Activated CD4-positive, alpha-beta T cell treated with anti-CD3 and anti-CD28 coated beads for 1 hour (primary cell): ENCODE measurements around the gene ASRGL1.
"Not testable (repeated sequence)": the region's sequence is repeated elsewhere in the genome, so short reads cannot be mapped to it uniquely, and the experiment has no call there.

ENCODE experiments used
- DNase-seq: peaks from one replicate; pipeline ENCODE4 v3.0.0-alpha.2; 2020

The ASRGL1 gene

DNA sequence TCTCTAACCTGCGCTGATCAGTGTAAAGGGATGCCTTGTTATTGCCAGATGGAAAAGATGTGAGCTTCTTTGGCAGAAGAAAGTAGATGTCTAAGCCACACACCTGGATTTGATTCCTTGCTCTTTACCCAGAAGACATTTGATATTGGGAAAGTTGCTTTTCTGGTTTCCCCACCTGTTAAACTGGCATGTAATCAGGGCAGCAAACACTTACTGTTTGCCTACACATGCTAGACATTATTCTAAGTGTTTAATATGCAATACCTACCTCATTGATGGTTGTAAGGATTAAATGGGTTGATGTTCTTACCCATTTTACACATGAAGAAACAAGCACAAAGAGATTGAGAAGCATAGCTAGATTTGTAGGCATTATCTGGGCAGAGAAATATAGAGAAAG is 16.6 kb downstream of the ASRGL1 start:
- DNase-seq: no peak

DNA sequence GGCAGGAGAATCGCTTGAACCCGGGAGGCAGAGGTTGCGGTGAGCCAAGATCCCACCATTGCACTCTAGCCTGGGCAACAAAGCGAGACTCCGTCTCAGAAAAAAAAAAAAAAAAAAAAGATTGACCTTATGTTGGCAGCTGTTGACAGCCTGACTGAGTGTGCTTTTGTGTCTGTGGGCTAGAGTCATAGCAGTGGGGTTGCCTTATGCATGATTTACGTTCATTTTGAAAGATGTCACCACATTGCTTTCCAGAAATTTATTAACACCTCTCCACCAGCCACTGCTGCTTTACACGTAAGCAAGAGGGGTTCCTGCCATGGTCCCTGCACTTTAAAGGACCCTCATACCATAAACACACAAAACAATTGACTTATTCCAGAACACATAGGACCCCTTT is 21.0 kb downstream of the ASRGL1 start:
- no peak for DNase-seq

GRCh38 chr11:62359475-62359874 is 22.2 kb downstream of the ASRGL1 start:
- DNase-seq: no peak

DNA sequence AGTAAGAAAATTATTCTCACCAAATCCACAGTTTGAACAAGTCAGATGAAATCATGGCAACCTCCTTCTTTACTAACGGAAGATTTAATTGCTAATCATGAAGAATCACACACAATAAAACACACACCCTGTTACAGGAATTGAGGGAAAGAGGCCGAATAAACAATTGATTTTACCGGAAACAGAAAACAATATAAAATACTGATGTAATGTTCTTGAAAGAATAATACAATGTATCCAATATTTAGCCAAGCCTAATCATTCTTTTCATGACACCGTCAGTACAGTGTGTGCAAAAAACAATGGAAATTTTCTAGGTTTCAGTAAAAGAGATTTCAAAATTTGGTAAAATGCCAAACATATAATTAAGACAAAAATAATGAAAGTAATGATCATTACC is 23.4 kb downstream of the ASRGL1 start:
- no peak for DNase-seq

DNA sequence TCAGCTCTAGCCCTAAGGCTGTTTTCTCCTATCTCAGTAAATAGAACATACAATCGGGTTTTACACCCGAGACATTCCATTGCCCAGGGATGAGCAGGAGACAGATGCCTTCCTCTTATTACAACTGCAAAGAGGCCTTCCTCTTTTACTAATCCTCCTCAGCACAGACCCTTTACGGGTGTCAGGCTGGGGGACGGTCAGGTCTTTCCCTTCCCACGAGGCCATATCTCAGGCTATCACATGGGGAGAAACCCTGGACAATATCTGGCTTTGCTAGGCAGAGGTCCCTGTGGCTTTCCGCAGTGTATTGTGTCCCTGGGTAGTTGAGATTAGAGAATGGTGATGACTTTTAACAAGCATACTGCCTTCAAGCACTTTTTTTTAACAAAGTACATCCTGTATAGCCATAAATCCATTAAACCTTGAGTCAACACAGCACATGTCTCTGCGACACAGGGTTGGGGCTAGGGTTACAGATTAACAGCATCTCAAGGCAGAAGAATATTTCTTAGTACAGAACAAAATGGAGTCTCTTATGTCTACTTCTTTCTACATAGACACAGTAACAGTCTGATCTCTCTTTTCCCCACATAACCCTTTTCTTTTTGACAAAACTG is 31.7 kb downstream of the ASRGL1 start:
- DNase-seq: not testable (repeated sequence)

DNA sequence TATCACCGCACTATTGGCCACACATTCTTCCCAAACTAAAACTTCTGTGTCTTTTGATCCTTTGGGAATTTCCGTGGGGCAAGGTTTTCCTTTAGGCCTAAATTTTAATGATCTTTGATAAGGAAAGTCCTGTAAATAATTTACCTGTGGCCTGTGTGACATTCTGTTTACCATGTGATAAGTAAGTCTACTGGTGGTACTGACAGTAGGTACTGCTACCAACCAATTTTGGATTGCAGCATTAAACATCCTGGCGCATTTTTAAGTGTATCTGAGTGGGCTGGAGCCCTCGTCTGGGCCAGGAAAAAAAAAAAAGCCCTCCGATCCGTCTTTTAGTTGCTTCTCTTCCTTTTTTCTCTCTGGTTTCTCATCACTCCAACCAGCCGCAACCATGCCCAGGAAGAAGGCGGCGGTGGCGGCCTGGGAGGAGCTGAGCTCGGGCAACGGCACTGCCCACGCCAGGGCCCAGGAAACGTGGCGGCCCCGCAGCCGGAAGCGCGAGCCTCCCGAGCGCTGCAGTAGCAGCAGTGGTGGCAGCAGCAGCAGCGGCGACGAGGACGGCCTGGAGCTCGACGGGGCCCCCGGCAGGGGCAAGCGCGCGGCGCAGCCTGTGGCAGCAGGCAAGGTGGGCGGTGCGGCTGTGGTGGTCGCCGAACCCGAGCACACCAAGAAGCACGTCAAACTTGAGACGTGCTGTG is 33.6 kb downstream of the ASRGL1 start:
- DNase-seq: no peak

- DNase-seq: no peak
These were observed 35.6 kb downstream of the ASRGL1 start for GRCh38 chr11:62372871-62373270.

GRCh38 chr11:62373464-62374119 is 36.3 kb downstream of the ASRGL1 start:
- DNase-seq: no peak

DNA sequence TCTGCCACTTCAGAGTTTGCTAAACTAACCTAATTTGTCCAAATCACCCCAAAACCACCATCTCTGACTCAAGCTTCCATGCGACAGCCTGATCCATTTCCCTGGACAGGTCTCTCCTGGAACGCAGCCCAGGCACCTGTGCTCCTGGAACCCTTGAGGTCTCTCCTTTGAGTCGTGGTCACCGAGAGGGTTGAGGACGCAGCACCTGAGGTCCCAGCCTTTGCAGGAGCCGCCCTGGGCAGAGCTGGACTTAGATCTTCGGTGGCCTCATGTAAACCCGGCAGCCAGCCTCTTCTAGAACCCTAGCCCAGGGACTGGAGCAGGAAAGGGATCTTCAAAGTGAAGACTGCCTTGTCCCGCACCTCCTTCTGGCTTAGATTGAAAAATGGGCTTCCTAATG is 37.6 kb downstream of the ASRGL1 start:
- no peak for DNase-seq

- DNase-seq: not testable (repeated sequence)
These were observed 41.3 kb downstream of the ASRGL1 start for GRCh38 chr11:62378459-62379063.

GRCh38 chr11:62379586-62379985 is 42.3 kb downstream of the ASRGL1 start:
- DNase-seq: not testable (repeated sequence)

DNA sequence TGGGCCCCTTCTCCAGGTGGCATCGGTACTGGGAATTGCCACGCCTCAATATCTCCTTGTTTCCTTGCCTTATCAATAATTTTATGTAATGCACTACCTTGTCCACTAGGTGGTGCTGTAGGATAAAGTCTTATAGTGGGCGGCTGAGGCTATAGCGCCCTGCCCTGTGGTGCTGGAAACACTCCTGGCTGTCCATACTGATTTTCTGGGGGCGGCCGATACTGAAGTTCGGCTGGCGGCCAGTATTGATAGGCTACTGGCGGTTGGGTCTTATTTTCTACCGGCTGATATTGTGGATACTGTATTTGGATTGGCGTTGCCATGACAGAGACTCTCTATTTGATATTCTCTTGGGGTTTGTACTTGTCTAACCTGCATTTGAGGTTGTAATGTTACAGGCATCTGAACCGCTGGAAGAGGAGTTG is 43.6 kb downstream of the ASRGL1 start:
- not testable (repeated sequence) for DNase-seq

- DNase-seq: no peak
These were observed 46.6 kb downstream of the ASRGL1 start for GRCh38 chr11:62383822-62384221.

GRCh38 chr11:62386083-62386482 is 48.8 kb downstream of the ASRGL1 start:
- DNase-seq: not testable (repeated sequence)

- DNase-seq: no peak
These were observed 50.1 kb downstream of the ASRGL1 start for GRCh38 chr11:62387381-62387780.

GRCh38 chr11:62388999-62389398 is 51.8 kb downstream of the ASRGL1 start:
- DNase-seq: no peak

- no peak for DNase-seq
These were observed 53.0 kb downstream of the ASRGL1 start for GRCh38 chr11:62390237-62390636.

- DNase-seq: no peak
These were observed 53.5 kb downstream of the ASRGL1 start for GRCh38 chr11:62390722-62391121.

DNA sequence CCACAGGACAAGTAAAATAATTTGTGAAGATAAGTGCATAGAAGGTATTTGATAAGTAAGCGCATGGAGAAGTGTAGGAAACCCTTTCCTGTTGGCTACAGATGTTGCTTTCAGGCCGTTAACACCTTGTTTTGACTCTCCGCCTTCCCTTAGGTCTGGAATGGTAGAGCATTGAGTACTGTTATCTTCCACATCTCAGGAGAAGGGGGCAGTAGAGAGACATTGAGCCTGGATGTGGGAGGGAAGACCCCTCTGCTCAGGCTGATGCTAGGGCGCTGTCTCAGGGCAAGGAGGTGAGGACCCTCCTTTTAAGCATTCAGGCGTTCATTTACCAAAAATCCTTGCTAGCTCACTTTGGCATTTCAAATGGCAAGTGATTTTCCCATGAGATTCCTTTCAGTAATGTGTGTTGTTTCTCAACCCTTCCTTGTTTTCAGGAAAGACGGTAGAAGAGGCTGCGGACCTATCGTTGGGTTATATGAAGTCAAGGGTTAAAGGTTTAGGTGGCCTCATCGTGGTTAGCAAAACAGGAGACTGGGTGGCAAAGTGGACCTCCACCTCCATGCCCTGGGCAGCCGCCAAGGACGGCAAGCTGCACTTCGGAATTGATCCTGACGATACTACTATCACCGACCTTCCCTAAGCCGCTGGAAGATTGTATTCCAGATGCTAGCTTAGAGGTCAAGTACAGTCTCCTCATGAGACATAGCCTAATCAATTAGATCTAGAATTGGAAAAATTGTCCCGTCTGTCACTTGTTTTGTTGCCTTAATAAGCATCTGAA is 54.6 kb downstream of the ASRGL1 start:
- DNase-seq: no peak

DNA sequence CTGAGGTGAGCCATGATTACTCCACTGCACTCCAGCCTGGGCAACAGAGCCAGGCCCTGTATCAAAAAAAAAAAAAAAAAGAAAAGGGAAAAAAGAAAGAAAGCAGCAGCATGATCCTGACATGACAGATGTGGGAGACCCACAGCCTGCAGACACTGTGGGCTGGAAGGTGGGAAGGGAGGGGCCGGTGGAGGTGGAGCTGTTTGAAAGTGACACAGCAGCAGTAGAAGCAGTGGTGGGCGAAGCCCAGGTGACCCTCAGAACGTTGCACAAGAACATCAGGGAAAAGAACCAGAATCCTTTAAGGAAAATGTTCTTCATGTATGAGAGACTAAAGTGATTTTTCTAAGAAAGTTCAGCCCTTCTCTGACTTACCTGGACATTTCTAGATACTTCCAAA is 55.3 kb downstream of the ASRGL1 start:
- DNase-seq: no peak

- DNase-seq: no peak
These were observed 55.9 kb downstream of the ASRGL1 start for GRCh38 chr11:62393061-62393611.

DNA sequence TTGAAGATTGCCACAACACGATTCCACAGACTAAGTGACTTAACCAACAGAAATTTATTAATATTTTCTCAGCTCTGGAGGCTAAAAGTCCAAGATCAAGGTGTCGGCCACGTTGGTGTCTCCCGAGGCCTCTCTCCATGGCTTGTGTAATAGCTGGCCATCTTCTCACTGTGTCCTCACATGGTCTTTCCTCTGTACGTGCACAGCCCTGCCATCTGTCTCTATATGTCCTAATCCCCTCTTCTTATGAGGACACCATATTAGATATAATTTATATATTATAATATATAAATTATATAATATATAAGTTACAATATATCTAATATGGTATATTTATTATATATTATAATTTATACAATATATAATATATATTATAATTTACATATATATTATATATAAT is 56.5 kb downstream of the ASRGL1 start:
- no peak for DNase-seq
